T-helper 2 cell treated with Interferon-gamma antibody and Interleukin-4, amounts not matched to agents 100 ng/mL and 5 ng/mL, for 36 hours (primary cell): ENCODE data around the gene CLK3. TPM values are rescaled to one million over a fixed set of nuclear protein-coding genes. Genes with fewer than 3 reads are reported as not detected.
"Not testable (repeated sequence)": the region's sequence is repeated elsewhere in the genome, so short reads cannot be mapped to it uniquely, and the experiment has no call there.

ENCODE experiments used
- intact Hi-C: fragments of 100-400 bp; cut with micrococcal nuclease; formaldehyde crosslinking; loops from one replicate; pipeline ENCODE4 v1.15.1; 2023
- total RNA-seq: library from RNA; stranded (reverse); gene quantifications from 2 replicates; pipeline ENCODE4 v1.2.3, GENCODE V29; 2022

Gene CLK3
- 102 and 104 TPM in 2 replicates for total RNA-seq

- intact Hi-C loops: loop anchor here (1.0 to 10.0 kb wide), 6 partner anchors 154 to 835 kb away; partner anchors contain the start of genes COX5A, CSK, PML and SIN3A
Observed at GRCh38 chr15:74615508-74616365, at the start of gene CLK3. Gene CLK3, plus strand, starts transcription at chr15:74615836. Its CDS starts 3,361 bp downstream, at chr15:74619197.

GRCh38 chr15:74568594-74568993 is 47.0 kb upstream of the CLK3 start:
- intact Hi-C loops: no loop called here

GRCh38 chr15:74569731-74570070 is 45.9 kb upstream of the CLK3 start:
- intact Hi-C loops: no loop called here

- intact Hi-C loops: no loop called here
Observed at GRCh38 chr15:74571191-74571590, 44.4 kb upstream of the CLK3 start.

GRCh38 chr15:74573987-74574386 is 41.6 kb upstream of the CLK3 start:
- intact Hi-C loops: no loop called here

GRCh38 chr15:74578496-74578994 is 37.1 kb upstream of the CLK3 start:
- intact Hi-C loops: no loop called here

- intact Hi-C loops: no loop called here
Observed at GRCh38 chr15:74579001-74579400, 36.6 kb upstream of the CLK3 start.

GRCh38 chr15:74580538-74581350 is 34.9 kb upstream of the CLK3 start:
- intact Hi-C loops: no loop called here

GRCh38 chr15:74584204-74584603 is 31.4 kb upstream of the CLK3 start:
- intact Hi-C loops: no loop called here

- intact Hi-C loops: no loop called here
Observed at GRCh38 chr15:74584779-74585178, 30.9 kb upstream of the CLK3 start.

GRCh38 chr15:74585191-74585590 is 30.4 kb upstream of the CLK3 start:
- intact Hi-C loops: no loop called here

- intact Hi-C loops: no loop called here
Observed at GRCh38 chr15:74585857-74586256, 29.8 kb upstream of the CLK3 start.

- intact Hi-C loops: no loop called here
Observed at GRCh38 chr15:74589826-74590225, 25.8 kb upstream of the CLK3 start.

GRCh38 chr15:74592222-74592621 is 23.4 kb upstream of the CLK3 start:
- intact Hi-C loops: no loop called here

- intact Hi-C loops: no loop called here
Observed at GRCh38 chr15:74593122-74593521, 22.5 kb upstream of the CLK3 start.

GRCh38 chr15:74594455-74594854 is 21.2 kb upstream of the CLK3 start:
- intact Hi-C loops: no loop called here

- intact Hi-C loops: no loop called here
Observed at GRCh38 chr15:74595271-74595670, 20.4 kb upstream of the CLK3 start.

- intact Hi-C loops: not testable (repeated sequence)
Observed at GRCh38 chr15:74596736-74597135, 18.9 kb upstream of the CLK3 start.

GRCh38 chr15:74597146-74597705 is 18.4 kb upstream of the CLK3 start:
- intact Hi-C loops: not testable (repeated sequence)

- intact Hi-C loops: loop anchor here (1.0 kb wide), 3 partner anchors 16 to 137 kb away; partner anchors contain the start of genes ARID3B and UBL7
Observed at GRCh38 chr15:74598126-74598842, 17.4 kb upstream of the CLK3 start.

GRCh38 chr15:74599156-74599555 is 16.5 kb upstream of the CLK3 start:
- intact Hi-C loops: no loop called here
